IPS-18c (cell line): ENCODE results near the gene ATRN.
"Not testable (repeated sequence)": the region's sequence is repeated elsewhere in the genome, so short reads cannot be mapped to it uniquely, and the experiment has no call there.

ENCODE experiments used
- H3K4me3 ChIP-seq: 2 replicates; pipeline ENCODE4 v1.7.0; 2013; ENCODE audit warnings: low read depth, mild to moderate bottlenecking, low read length, moderate library complexity; ENCODE audit not compliant: insufficient read depth
- H3K9me3 ChIP-seq: one replicate; pipeline ENCODE4 v1.6.1; 2013; ENCODE audit warnings: mild to moderate bottlenecking, low read length, moderate library complexity; ENCODE audit not compliant: control insufficient read depth, insufficient read depth

Gene ATRN

DNA sequence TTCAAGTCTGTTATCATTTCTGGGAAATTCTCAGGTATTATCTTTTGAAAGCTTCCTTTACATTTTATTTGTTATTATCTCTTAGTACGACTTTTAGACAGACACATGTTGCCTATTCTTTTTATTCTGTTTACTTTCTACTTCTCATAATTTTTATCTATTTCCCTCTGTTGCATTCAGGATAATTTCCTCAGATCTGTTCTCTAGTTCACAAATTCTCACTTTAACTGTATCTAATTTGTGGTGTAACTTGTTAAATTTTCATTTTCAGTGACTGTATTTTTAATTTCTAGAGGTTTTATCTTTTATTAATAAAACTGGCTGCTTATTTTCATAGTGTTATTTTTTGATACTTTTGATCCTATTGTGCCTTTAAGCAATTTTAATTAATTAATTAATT, 16.0 kb downstream of the ATRN start:
- Histone ChIP-seq H3K9me3 (no peaks in the 10 kb centered on the region), H3K4me3 (no peak overlapping the region)

DNA sequence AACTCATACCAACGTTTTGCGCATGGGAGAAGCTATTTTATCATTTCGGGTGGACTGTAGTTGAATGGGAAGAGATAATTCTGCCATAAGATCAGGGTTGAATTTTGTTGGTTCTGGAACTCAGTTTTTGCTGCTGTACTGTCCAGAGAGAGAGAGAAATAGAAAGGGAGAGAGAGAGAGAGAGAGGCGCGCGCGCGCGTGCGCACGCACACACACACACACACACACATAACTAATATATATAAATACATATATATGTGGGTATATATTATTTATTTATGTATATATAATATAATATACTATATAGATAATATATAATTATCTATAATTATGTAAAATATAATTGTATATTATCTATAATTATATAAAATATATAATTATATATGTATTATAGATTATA, 21.9 kb downstream of the ATRN start:
- Histone ChIP-seq H3K9me3 (peaks cover 2% of the 10 kb centered on the region), H3K4me3 (no peak overlapping the region)

DNA sequence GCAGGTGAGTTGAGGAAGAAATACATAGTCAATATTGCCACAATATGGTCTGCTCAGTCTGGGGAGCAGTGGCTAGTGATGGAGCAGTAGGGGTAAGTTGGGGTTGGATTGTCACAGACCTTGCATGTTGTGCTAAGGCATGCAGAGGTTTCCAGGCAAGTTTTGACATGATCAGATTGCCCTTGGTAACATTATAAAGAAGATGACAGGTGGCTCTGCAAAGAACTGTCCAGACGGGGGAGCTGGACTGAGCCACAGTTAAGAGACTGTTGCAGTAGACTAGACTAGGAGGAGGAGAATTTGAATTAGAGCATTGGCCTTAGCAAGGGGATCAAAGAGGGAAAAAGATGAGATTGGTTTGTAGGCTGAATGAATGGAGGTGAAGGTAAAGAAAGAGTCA, 23.4 kb downstream of the ATRN start:
- H3K9me3 ChIP-seq = peaks cover 2% of the 10 kb centered on the region
- no peak overlapping the region for H3K4me3 ChIP-seq

DNA sequence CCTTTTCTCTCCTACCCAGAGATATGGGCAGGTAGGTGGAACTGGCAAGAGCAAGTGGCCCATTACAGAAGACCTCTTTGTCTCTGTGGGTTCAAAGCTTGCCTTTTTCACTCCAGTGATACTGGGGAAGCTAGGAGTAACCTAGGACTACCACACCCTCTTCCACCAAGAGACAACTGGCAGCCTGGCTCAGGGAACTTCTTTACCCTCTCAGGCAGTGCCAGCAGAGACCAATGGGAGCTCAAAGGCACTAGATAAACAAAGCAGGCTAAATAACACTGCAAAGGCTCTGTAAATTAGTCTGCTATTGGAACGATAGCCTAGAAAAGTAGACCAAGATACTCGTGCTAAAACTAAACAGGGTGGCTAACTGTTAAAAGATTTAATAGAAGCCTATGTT, 32.1 kb downstream of the ATRN start:
- Histone ChIP-seq H3K9me3 (no peaks in the 10 kb centered on the region), H3K4me3 (no peak overlapping the region)

DNA sequence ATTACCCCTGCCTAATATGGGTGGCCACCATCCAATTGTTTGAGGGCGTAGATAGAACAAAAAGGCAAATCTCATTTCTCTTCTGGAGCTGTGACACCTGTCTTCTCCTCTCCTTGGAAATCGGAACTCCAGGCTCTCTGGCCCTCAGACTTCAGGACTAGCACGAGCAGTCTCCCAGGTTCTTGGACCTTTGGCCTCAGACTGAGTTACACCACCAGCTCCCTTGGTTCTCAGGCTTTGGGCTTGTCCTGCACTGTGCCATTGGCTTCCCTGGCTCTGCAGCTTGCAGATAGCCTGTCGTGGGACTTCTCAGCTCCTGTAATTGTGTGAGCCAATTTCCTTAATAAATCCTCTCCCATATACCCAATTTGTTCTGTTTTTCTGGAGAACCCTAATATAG, 34.3 kb downstream of the ATRN start:
- Histone ChIP-seq H3K4me3 (no peak overlapping the region), H3K9me3 (no peaks in the 10 kb centered on the region)

DNA sequence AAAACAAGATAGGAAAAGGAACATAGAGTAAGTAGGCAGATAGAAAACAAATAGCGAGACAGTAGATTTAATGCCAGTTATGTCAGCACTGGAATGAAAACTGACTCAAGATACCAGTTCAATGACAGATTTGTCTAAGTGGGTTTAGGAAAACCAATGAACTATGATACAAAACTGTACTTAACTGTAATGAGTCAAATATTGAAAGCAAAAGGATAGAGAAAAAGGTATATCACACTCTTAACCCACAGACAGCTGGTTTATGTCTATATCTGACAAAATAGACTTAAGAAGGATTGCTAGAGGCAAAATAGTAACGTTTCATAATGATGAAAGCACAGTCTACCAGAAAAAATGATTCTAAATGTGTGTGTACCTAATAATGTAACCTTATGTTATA, 38.2 kb downstream of the ATRN start:
- no peak overlapping the region for H3K4me3 ChIP-seq
- H3K9me3 ChIP-seq = no peaks in the 10 kb centered on the region

DNA sequence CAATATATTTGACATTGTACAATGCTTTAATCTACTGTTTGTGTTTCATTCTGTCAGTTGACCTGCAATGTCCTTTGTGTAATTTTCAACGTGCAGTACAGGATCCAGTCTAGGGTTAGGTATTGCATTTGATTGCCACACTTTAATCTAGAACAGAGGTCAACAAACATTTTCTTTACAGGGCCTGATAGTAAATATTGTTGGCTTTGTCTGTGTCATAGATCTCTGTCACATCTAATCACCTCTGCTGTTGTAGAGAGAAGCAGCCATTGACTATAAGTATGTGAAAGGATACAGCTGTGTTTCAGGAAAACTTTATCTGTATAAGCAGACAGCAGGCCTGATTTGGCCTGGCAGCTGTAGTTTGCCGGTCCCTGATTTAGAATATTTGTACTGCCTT, 39.3 kb downstream of the ATRN start:
- Histone ChIP-seq H3K9me3 (no peaks in the 10 kb centered on the region), H3K4me3 (no peak overlapping the region)

DNA sequence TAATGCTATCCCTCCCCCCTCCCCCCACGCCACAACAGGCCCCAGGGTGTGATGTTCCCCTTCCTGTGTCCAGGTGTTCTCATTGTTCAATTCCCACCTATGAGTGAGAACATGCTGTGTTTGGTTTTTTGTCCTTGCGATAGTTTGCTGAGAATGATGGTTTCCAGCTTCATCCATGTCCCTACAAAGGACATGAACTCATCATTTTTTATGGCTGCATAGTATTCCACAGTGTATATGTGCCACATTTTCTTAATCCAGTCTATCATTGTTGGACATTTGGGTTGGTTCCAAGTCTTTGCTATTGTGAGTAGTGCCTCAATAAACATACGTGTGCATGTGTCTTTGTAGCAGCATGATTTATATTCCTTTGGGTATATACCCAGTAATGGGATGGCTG, 41.4 kb downstream of the ATRN start:
- not testable (repeated sequence) for H3K4me3 ChIP-seq, H3K9me3 ChIP-seq

DNA sequence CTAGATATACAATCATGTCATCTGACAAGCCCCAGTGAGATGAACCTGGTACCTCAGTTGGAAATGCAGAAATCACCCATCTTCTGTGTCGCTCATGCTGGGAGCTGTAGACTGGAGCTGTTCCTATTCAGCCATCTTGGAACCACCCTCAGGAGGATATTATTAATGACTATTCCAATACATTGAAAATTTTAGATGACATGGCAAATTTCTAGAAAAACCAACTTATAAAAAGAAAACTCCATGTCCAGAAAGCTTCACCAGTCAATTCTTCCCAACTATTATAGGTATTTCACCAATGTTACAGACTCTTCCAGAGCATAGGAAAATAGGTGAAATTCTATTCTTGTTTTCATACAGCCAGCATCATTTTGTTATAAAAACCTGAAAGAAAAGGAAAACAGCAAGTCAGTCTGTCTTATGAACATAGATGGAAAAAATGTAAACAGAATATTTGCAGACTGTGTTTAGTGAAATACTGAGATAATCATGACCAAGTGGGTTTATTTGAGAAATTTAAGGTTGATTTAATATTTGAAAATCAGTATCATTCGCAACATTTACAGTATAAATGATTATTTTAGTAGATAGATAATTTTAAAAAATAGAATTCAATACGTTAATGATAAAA, 43.3 kb downstream of the ATRN start:
- H3K4me3 ChIP-seq = no peak overlapping the region

DNA sequence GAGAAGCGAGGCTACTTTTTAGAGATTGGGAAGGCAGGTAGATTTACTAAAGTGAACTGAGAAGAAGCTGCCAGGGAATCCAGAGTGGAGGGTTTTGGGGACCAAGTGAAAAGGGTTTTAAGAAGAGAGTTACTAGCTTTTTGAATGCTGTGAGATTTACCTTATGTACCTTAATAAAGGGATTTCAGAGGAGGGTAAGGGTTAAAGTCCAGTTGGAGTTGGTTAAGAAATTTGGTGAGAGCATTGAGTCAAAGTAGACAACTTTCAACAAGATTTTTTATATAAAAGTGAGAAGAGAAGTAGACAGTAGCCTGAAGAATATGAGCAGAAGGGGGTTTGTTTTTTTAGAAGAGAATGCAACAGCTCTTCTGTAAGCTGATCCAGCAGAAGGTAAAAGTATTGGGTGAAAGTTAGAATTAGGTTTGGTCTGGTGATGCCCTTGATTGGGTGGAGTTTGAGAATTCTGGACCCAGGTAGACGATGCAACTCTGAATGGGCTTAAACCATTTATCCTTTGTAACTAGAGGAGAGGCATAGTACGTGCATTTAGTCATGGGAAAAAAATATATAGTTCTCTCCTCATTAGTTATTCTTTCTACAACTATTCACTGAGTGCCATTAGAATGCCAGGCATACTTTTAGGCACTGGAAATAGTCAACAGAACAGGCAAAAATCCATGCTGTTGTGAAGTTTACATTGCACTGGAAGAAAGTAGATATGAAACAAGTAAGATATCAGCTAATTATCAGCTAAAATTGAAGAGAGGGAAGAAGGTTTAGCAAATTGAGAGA, 44.8 kb downstream of the ATRN start:
- H3K4me3 ChIP-seq = no peak overlapping the region
- no peaks in the 10 kb centered on the region for H3K9me3 ChIP-seq

More for the DNA sequence above, 43.3 kb downstream of the ATRN start:
- no peaks in the 10 kb centered on the region for H3K9me3 ChIP-seq

DNA sequence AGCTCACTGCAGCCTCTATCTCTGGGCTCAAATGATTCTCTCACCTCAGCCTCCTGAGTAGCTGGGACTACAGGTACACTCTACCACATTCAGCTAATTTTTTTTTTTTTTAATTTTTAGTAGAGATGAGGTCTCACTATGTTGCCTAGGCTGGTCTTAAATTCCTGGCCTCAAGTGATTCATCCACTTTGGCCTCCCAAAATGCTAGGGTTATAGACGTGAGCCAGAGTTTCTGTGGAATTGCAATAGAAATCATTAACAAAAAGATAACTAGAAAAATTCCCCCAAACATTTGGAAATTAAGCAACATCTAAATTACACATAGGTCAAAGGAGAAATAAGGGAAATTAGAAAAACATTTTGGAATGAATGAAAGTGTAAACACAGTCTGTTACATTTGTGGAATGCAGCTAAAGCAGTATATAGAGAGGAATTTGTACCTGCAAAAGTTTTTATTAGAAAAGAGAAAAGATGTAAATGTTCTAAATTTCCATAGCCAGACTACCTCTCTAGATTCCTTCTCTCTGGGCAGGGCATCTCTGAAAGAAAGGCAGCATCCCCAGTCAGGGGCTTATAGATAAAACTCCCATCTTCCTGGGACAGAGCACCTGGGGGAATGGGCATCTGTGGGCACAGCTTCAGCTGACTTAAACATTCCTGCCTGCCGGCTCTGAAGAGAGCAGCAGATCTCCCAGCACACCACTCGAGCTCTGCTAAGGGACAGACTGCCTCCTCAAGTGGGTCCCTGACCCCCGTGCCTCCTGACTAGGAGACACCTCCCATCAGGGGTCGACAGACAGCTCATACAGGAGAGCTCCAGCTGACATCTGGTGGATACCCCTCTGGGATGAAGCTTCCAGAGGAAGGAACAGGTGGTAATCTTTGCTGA, 51.3 kb downstream of the ATRN start:
- H3K4me3 ChIP-seq = no peak overlapping the region

DNA sequence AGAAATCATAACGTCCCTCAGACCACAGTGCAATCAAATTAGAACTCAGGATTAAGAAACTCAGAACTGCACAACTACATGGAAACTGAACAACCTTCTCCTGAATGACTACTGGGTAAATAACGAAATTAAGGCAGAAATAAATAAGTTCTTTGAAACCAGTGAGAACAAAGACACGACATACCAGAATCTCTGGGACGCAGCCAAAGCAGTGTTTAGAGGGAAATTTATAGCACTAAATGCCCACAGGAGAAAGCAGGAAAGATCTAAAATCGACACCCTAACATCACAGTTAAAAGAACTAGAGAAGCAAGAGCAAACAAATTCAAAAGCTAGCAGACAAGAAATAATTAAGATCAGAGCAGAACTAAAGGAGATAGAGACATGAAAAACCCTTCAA, 53.9 kb downstream of the ATRN start:
- not testable (repeated sequence) for H3K9me3 ChIP-seq, H3K4me3 ChIP-seq

More for the DNA sequence above, 51.3 kb downstream of the ATRN start:
- H3K9me3 ChIP-seq = no peaks in the 10 kb centered on the region

DNA sequence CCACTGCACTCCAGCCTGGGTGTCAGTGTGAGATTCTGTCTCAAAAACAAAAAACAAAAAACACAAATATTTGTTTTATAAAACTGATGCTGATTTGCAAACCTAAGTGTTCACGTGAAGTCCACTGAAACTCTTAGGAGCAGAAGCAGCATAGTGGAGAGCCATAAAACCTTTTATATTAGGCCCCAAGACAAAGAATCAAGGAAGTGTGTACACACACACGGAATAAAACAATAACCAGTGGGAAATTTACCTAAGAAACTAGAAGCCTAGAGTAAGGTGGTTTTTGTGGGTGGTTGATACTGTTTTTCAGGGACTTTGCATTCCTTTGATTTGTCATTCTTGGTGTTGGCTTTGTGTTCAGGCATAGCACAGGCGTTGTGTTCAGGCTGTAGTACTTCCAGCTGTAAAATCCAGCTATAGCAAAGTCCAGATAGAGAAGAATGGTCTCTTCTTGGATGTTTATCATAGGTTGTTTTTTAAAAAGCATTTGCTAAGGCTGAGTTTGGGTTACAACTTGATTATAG, 61.3 kb downstream of the ATRN start:
- no peak overlapping the region for H3K4me3 ChIP-seq

DNA sequence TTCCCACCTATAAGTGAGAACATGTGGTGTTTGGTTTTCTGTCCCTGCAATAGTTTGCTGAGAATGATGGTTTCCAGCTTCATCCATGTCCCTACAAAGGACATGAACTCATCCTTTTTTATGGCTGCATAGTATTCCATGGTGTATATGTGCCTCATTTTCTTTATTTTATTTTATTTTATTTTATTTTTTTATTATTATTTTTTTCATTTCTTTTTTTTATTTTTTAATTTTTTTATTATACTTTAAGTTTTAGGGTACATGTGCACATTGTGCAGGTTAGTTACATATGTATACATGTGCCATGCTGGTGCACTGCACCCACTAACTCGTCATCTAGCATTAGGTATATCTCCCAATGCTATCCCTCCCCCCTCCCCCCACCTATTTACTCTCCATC, 66.9 kb downstream of the ATRN start:
- not testable (repeated sequence) for H3K4me3 ChIP-seq, H3K9me3 ChIP-seq

More for the DNA sequence above, 61.3 kb downstream of the ATRN start:
- no peaks in the 10 kb centered on the region for H3K9me3 ChIP-seq

DNA sequence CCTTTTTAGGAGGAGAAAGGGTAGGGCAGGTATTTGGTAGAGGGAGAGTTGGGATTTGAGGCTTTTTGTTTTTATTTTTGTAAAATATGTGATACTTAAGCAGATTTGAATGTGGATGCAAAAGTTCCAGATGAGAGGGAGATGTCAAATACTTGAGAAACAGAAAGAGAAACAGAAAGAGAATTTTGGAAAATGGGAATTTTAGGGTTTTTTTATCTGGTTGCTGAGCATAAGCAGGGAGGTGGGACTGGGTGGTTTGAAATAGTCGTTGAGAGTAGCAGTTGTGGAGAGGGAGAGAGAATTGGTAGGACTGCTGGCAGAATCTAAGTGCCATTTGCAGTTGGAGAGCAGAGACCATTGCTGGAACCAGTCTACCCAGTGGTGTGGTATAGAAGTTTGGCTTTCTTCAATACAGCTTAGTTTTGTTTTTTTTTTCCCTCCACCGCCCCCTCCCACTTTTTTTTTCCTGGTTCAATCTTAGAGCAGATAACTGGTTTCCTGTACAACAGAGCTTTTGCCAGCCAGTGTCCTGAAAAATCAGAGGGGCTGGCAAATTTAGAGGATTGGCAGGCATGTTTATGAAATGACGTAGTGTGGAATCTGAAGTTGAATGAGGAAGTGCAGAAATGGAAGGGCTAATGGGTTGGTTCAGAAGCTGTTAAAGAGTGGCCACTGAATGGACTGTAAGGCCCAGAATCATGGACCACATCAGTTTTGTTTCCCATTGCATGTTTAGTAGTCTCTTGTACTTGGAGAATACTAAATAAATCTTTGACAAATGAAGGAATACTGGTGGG, 68.7 kb downstream of the ATRN start:
- Histone ChIP-seq H3K9me3 (no peaks in the 10 kb centered on the region), H3K4me3 (no peak overlapping the region)

DNA sequence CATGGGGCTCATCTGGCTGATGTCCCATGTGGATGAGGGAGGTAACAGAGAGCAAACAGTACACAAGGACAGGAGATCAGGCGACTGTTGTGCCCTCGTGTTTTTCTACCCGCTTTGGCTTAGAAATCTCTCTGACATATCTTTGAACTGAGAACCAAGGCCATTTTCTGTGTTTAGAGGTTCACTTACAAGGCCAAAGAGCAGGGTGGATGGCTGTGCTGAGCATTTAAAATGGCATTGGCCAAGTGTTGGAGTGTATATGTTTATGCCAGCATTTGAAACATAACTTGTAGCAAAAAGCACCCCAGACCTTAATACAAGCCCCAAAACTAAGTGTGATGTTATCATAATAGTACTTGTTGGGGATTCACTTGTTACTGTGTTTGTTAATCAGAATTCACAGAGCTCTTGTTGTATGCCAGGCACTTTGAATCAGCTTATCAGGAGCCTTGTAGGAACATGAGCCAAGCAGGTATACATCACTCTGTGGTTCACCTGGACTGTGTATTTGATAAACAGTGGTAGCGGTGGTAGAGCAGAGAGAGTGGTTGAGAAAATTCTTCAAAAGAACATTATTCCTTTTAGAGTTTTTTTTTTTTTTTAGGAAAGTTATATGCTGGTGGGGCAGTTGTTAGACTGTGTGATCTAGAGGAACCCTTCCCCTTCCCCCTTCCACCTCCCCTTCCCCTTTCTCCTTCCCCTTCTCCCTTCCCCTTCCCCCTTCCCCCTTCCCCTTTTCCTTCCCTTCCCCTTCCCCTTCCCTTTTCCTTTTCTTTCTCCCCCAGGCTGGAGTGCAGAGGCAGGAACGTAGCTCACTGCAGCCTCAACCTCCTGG, 71.3 kb downstream of the ATRN start:
- H3K9me3 ChIP-seq = no peaks in the 10 kb centered on the region
- no peak overlapping the region for H3K4me3 ChIP-seq
